H9 (cell line): Measurements from ENCODE around the gene DSCAM. TPM values are rescaled to one million over a fixed set of nuclear protein-coding genes. Genes with fewer than 3 reads are reported as not detected.

Experiments used
- DNase-seq: peaks from one replicate; pipeline ENCODE4 v3.0.0-alpha.2; 2017
- H2AFZ ChIP-seq: one replicate; pipeline ENCODE4 v1.6.1; 2013; ENCODE audit warnings: mild to moderate bottlenecking, low read length, control low read depth, moderate library complexity
- H2AK5ac ChIP-seq: 2 replicates; pipeline ENCODE4 v1.6.1; 2013; ENCODE audit warnings: low read length, control low read depth, mixed read lengths; ENCODE audit not compliant: insufficient read length
- H2BK120ac ChIP-seq: one replicate; pipeline ENCODE4 v1.6.1; 2013; ENCODE audit warnings: low read depth, mild to moderate bottlenecking, low read length, control low read depth, inconsistent platforms; ENCODE audit not compliant: poor library complexity, severe bottlenecking
- H2BK12ac ChIP-seq: 2 replicates; pipeline ENCODE4 v1.6.1; 2013; ENCODE audit warnings: low read length, control low read depth, mixed read lengths, low read depth; ENCODE audit not compliant: insufficient read length
- H2BK15ac ChIP-seq: 2 replicates; pipeline ENCODE4 v1.6.1; 2013; ENCODE audit warnings: low read depth, low read length, control low read depth
- H2BK20ac ChIP-seq: one replicate; pipeline ENCODE4 v1.6.1; 2013; ENCODE audit warnings: low read depth, mild to moderate bottlenecking, low read length, control low read depth, inconsistent platforms; ENCODE audit not compliant: poor library complexity, severe bottlenecking
- H2BK5ac ChIP-seq: 2 replicates; pipeline ENCODE4 v1.6.1; 2013; ENCODE audit warnings: low read length, control low read depth, mixed read lengths; ENCODE audit not compliant: insufficient read length
- H3K14ac ChIP-seq: 2 replicates; pipeline ENCODE4 v1.6.1; 2013; ENCODE audit warnings: low read length, control low read depth; ENCODE audit not compliant: insufficient read depth
- H3K18ac ChIP-seq: 2 replicates; pipeline ENCODE4 v1.6.1; 2013; ENCODE audit warnings: low read depth, mild to moderate bottlenecking, mixed read lengths, low read length, control low read depth; ENCODE audit not compliant: insufficient read length
- H3K23ac ChIP-seq: 2 replicates; pipeline ENCODE4 v1.6.1; 2013; ENCODE audit warnings: low read length, control low read depth, mixed read lengths, low read depth; ENCODE audit not compliant: insufficient read length
- H3K23me2 ChIP-seq: 2 replicates; pipeline ENCODE4 v1.6.1; 2013; ENCODE audit warnings: low read depth, mild to moderate bottlenecking, mixed read lengths, low read length, control low read depth; ENCODE audit not compliant: insufficient read length, poor library complexity, severe bottlenecking
- H3K27ac ChIP-seq: 2 replicates; pipeline ENCODE4 v1.5.1; 2013; ENCODE audit warnings: low read length, control low read depth, mixed read lengths, low read depth; ENCODE audit not compliant: insufficient read length
- H3K27me3 ChIP-seq: 2 replicates; pipeline ENCODE4 v1.6.1; 2013; ENCODE audit warnings: low read length, control low read depth, inconsistent platforms; ENCODE audit not compliant: insufficient read depth
- H3K4ac ChIP-seq: 2 replicates; pipeline ENCODE4 v1.6.1; 2013; ENCODE audit warnings: low read depth, mild to moderate bottlenecking, control low read depth, inconsistent platforms, low read length, moderate library complexity
- H3K4me1 ChIP-seq: 2 replicates; pipeline ENCODE4 v1.6.1; 2013; ENCODE audit warnings: low read length, control low read depth, inconsistent platforms; ENCODE audit not compliant: insufficient read depth
- H3K4me2 ChIP-seq: 2 replicates; pipeline ENCODE4 v1.6.1; 2013; ENCODE audit warnings: low read length, control low read depth, mixed read lengths; ENCODE audit not compliant: insufficient read length, insufficient read depth
- H3K56ac ChIP-seq: 2 replicates; pipeline ENCODE4 v1.6.1; 2013; ENCODE audit warnings: low read depth, mild to moderate bottlenecking, mixed read lengths, low read length, control low read depth; ENCODE audit not compliant: insufficient read length
- H3K79me1 ChIP-seq: 2 replicates; pipeline ENCODE4 v1.6.1; 2013; ENCODE audit warnings: low read depth, mild to moderate bottlenecking, moderate library complexity, low read length, control low read depth, inconsistent platforms; ENCODE audit not compliant: insufficient read depth, poor library complexity, severe bottlenecking
- H3K79me2 ChIP-seq: 2 replicates; pipeline ENCODE4 v1.6.1; 2013; ENCODE audit warnings: low read length, control low read depth, inconsistent platforms; ENCODE audit not compliant: insufficient read depth
- H3K9ac ChIP-seq: 2 replicates; pipeline ENCODE4 v1.6.1; 2013; ENCODE audit warnings: low read length, control low read depth, mixed read lengths; ENCODE audit not compliant: insufficient read length; ENCODE audit errors: extremely low read depth
- H3K9me3 ChIP-seq: one replicate; pipeline ENCODE4 v1.6.1; 2013; ENCODE audit warnings: low read depth, low read length, inconsistent platforms; ENCODE audit not compliant: control insufficient read depth
- H3T11ph ChIP-seq: one replicate; pipeline ENCODE4 v1.6.1; 2013; ENCODE audit warnings: mild to moderate bottlenecking, low read length, control low read depth, inconsistent platforms
- H4K20me1 ChIP-seq: one replicate; pipeline ENCODE4 v1.6.1; 2013; ENCODE audit not compliant: control insufficient read depth, insufficient read length, insufficient read depth
- H4K5ac ChIP-seq: 2 replicates; pipeline ENCODE4 v1.6.1; 2013; ENCODE audit warnings: low read depth, mild to moderate bottlenecking, mixed read lengths, low read length, control low read depth; ENCODE audit not compliant: insufficient read length
- H4K8ac ChIP-seq: replicated peaks from 2 replicates; pipeline ENCODE4 v1.6.1; 2013; ENCODE audit warnings: low read length, control low read depth, mixed read lengths, low read depth; ENCODE audit not compliant: insufficient read length
- H4K91ac ChIP-seq: 2 replicates; pipeline ENCODE4 v1.6.1; 2013; ENCODE audit warnings: low read depth, mild to moderate bottlenecking, moderate library complexity, mixed read lengths, low read length, control low read depth; ENCODE audit not compliant: insufficient read length
- H3K27ac Mint-ChIP-seq, 3 experiments: 2 replicates in 2 of 3; 3 replicates in 1 of 3; pipeline ENCODE4 v1.8.0; 2020 to 2021; ENCODE audit warnings: mixed read lengths in 3 of 3, mild to moderate bottlenecking in 1 of 3, moderate library complexity in 1 of 3
- H3K27me3 Mint-ChIP-seq: 2 replicates; pipeline ENCODE4 v1.8.0; 2021; ENCODE audit warnings: low read depth, mild to moderate bottlenecking, moderate library complexity, mixed read lengths
- H3K36me3 Mint-ChIP-seq, 3 experiments: 2 replicates in 2 of 3; 3 replicates in 1 of 3; pipeline ENCODE4 v1.8.0; 2020 to 2021; ENCODE audit warnings: low read depth in 3 of 3, mixed read lengths in 3 of 3; ENCODE audit not compliant: insufficient read depth in 1 of 3
- H3K4me1 Mint-ChIP-seq, 2 experiments: 2 replicates each; pipeline ENCODE4 v1.8.0; 2020; ENCODE audit warnings: mixed read lengths in 2 of 2
- H3K4me3 Mint-ChIP-seq, 2 experiments: 2 replicates in 1 of 2; 3 replicates in 1 of 2; pipeline ENCODE4 v1.8.0; 2020 to 2021; ENCODE audit warnings: mild to moderate bottlenecking in 2 of 2, mixed read lengths in 2 of 2, moderate library complexity in 1 of 2
- H3K9me3 Mint-ChIP-seq, 2 experiments: 2 replicates in 1 of 2; 3 replicates in 1 of 2; pipeline ENCODE4 v1.8.0; 2020; ENCODE audit warnings: mild to moderate bottlenecking in 2 of 2, mixed read lengths in 2 of 2, moderate library complexity in 1 of 2
- WGBS: extraction: QIAGEN DNeasy Blood & Tissue Kit; methylation state at CpG from one replicate; pipeline ENCODE4 v1.1.7; 2013; ENCODE audit warnings: missing lambda C conversion rate, low lambda C conversion rate, mixed read lengths; ENCODE audit not compliant: insufficient read length; ENCODE audit errors: extremely low coverage; 5-methylcytosine and 5-hydroxymethylcytosine counted together
- total RNA-seq: library from RNA; stranded (reverse); gene quantifications from 2 replicates; pipeline ENCODE4 v1.2.1, GENCODE V29; 2021
- TF ChIP-seq, protein P1 (sequence below): fragments of 200-600 bp; sonication (generic); conservative IDR thresholded peaks from 3 replicates; pipeline ENCODE4 v1.8.0; 2021; ENCODE audit warnings: antibody characterized with exemption, mild to moderate bottlenecking

DSCAM gene
- total RNA-seq, 1 experiment from 2014 or later: 0.17 TPM

DNA sequence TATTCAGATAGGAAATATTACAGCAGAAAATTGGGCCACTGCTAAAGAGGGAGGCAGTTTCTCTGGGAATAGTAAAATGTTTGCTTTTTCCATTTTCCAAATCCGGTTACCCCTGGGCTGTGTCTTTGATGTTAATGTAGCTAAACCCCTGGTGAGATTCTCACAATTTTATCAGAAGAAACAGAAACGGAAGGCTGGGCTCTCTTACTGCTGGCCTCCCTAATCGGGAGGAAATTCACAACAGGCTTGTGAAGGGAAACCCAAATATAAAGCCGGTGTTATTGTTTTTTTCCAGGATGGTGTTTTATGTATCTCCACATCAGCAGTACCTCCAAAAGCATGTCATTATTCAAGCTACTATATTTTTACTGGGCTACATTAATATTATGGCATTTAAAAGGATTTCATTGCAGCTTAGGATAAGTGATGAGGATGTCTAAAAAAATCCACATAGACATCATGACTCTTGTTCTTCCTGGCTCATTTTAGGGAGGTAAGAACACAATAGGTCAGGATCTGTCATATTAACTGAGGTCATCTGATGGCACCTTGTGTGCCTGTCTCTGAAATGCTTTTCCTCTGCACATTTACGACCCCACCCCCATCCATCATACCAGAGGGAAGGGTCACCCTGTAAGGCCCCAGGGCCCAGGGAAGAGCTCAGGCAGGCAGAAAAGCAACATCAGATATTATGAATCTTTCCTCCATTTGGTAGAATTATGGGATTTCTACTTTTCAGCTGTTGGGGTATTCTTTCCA is 158.7 kb downstream of the DSCAM start:
- H3K27ac Mint-ChIP-seq: no peak overlapping the region
- H2AFZ ChIP-seq: no peak overlapping the region

More for the DNA sequence above, 158.7 kb downstream of the DSCAM start:
- no peaks in the 10 kb centered on the region for H3K79me2 ChIP-seq
- H3K27ac ChIP-seq: no peak overlapping the region
- Mint-ChIP-seq H3K36me3 (no peaks in the 10 kb centered on the region), H3K4me1 (peaks cover 7 to 31% of the 10 kb centered on the region in 2 experiments), H3K9me3 (no peaks in the 10 kb centered on the region; a peak in 1 of 5 replicates), H3K27me3 (no peaks in the 10 kb centered on the region), H3K4me3 (no peak overlapping the region)
- no peak overlapping the region for H2BK120ac ChIP-seq
- no peak overlapping the region for H3K23ac ChIP-seq
- H4K91ac ChIP-seq: no peak overlapping the region
- WGBS: no CpG with 5 or more reads among the region's 5 CpGs
- H3K18ac ChIP-seq: no peak overlapping the region
- no peak for DNase-seq
- no peak overlapping the region for H4K8ac ChIP-seq
- no peak overlapping the region for H2BK15ac ChIP-seq
- no peaks in the 10 kb centered on the region for H3K79me1 ChIP-seq
- H3K9ac ChIP-seq: no peak overlapping the region
- no peaks in the 10 kb centered on the region for H3K27me3 ChIP-seq
- H3K4me1 ChIP-seq: peaks cover 3% of the 10 kb centered on the region; the same call in 1 of the 2 replicates
- no peak overlapping the region for H3K4me2 ChIP-seq
- H3K9me3 ChIP-seq: no peaks in the 10 kb centered on the region
- no peak overlapping the region for H3K56ac ChIP-seq
- TF ChIP-seq, protein P1, sequence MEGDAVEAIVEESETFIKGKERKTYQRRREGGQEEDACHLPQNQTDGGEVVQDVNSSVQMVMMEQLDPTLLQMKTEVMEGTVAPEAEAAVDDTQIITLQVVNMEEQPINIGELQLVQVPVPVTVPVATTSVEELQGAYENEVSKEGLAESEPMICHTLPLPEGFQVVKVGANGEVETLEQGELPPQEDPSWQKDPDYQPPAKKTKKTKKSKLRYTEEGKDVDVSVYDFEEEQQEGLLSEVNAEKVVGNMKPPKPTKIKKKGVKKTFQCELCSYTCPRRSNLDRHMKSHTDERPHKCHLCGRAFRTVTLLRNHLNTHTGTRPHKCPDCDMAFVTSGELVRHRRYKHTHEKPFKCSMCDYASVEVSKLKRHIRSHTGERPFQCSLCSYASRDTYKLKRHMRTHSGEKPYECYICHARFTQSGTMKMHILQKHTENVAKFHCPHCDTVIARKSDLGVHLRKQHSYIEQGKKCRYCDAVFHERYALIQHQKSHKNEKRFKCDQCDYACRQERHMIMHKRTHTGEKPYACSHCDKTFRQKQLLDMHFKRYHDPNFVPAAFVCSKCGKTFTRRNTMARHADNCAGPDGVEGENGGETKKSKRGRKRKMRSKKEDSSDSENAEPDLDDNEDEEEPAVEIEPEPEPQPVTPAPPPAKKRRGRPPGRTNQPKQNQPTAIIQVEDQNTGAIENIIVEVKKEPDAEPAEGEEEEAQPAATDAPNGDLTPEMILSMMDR: no peak
- H2BK5ac ChIP-seq: no peak overlapping the region
- H4K20me1 ChIP-seq: no peaks in the 10 kb centered on the region
- no peak overlapping the region for H2AK5ac ChIP-seq
- H2BK20ac ChIP-seq: no peak overlapping the region
- no peaks in the 10 kb centered on the region for H3K23me2 ChIP-seq
- H4K5ac ChIP-seq: no peak overlapping the region
- H3K4ac ChIP-seq: no peak overlapping the region
- H2BK12ac ChIP-seq: no peak overlapping the region
- H3T11ph ChIP-seq: no peak overlapping the region
- no peak overlapping the region for H3K14ac ChIP-seq
